Measurements from ENCODE around the gene IL17RB. TPM values are rescaled to one million over a fixed set of nuclear protein-coding genes. Genes with fewer than 3 reads are reported as not detected.

IL17RB gene
- total and polyA plus RNA-seq, 2 donors (not counting 1 experiment from before 2014, with no cell fraction given) = 0.07 to 0.32 TPM

DNA sequence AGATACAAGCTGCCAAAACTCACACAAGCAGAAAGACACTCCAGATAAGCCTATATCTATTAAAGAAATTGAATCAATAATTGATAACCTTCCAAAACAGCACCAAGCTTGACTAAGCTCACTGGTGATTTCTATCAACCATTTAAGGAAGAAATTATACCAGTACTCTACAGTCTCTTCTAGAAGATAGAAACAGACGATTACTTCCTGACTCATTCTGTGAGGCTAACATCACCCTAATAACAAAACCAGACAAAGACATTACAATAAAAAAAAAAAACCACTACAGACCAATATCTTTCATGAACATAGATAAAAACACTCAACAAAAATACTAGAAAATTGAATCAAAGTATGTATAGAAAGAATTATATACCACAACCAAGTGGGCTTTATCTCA, 20.3 kb upstream of the IL17RB start:
- WGBS (ENCODE audit: insufficient coverage) = no CpG with 5 or more reads among the region's 1 CpG
- Mint-ChIP-seq H3K27me3 (no peaks in the 10 kb centered on the region), H3K27ac (no peak overlapping the region), H3K9me3 (ENCODE audit: insufficient read depth) (no peaks in the 10 kb centered on the region), H3K4me3 (no peak overlapping the region), H3K4me1 (no peaks in the 10 kb centered on the region)
- Histone ChIP-seq H3K36me3 (replicated peaks in 1 of 2; ENCODE audit: control extremely low read depth in 1 of 2, control insufficient read depth in 1 of 2, extremely low read depth in 1 of 2, insufficient read depth in 2 of 2, low read length in 1 of 2) (no peaks in the 10 kb centered on the region), H3K9me3 (ENCODE audit: control extremely low read depth in 1 of 3, control insufficient read depth in 2 of 3, insufficient read depth in 1 of 3, low read length in 2 of 3) (peaks cover 0 to 3% (median 0%) of the 10 kb centered on the region in 3 donors), H2AFZ (ENCODE audit: insufficient read depth, low read depth, low read length, poor library complexity, severe bottlenecking) (no peak overlapping the region), H3K27me3 (replicated peaks in 1 of 4; ENCODE audit: control extremely low read depth in 1 of 4, control insufficient read depth in 3 of 4, insufficient read depth in 4 of 4, low read length in 3 of 4) (peaks cover 0 to 2% (median 0%) of the 10 kb centered on the region in 4 experiments), H4K20me1 (ENCODE audit: control insufficient read depth, insufficient read depth, low read length, poor library complexity, severe bottlenecking) (no peaks in the 10 kb centered on the region), H3K27ac (ENCODE audit: low read length in 2 of 2) (no peak overlapping the region), H3K4me3 (ENCODE audit: control extremely low read depth in 1 of 5, extremely low read depth in 1 of 5, insufficient read depth in 1 of 5, low read depth in 2 of 5, low read length in 4 of 5) (no peak overlapping the region), H3K4me2 (replicated peaks; ENCODE audit: low read depth, low read length, poor library complexity, severe bottlenecking) (no peak overlapping the region), H3K79me2 (ENCODE audit: control insufficient read depth, insufficient read depth, low read length) (no peaks in the 10 kb centered on the region), H3K9ac (ENCODE audit: low read length) (no peak overlapping the region), H3K4me1 (ENCODE audit: control insufficient read depth in 2 of 2, insufficient read depth in 2 of 2, low read length in 2 of 2) (no peaks in the 10 kb centered on the region)
- ChIA-PET CTCF (no interaction called here), POLR2A (no interaction called here)
- DNase-seq = no peak
- ATAC-seq (ENCODE audit: low read depth) = no peak
- TF ChIP-seq EZH2 (IDR thresholded peaks at IDR 0.05; ENCODE audit: borderline replicate concordance, insufficient read depth, low read depth, low read length, poor library complexity, severe bottlenecking) = no peak
- TF ChIP-seq, protein P1, sequence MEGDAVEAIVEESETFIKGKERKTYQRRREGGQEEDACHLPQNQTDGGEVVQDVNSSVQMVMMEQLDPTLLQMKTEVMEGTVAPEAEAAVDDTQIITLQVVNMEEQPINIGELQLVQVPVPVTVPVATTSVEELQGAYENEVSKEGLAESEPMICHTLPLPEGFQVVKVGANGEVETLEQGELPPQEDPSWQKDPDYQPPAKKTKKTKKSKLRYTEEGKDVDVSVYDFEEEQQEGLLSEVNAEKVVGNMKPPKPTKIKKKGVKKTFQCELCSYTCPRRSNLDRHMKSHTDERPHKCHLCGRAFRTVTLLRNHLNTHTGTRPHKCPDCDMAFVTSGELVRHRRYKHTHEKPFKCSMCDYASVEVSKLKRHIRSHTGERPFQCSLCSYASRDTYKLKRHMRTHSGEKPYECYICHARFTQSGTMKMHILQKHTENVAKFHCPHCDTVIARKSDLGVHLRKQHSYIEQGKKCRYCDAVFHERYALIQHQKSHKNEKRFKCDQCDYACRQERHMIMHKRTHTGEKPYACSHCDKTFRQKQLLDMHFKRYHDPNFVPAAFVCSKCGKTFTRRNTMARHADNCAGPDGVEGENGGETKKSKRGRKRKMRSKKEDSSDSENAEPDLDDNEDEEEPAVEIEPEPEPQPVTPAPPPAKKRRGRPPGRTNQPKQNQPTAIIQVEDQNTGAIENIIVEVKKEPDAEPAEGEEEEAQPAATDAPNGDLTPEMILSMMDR (IDR thresholded peaks at IDR 0.05) = no peak
- intact Hi-C loops (cut with micrococcal nuclease) = no loop called here

DNA sequence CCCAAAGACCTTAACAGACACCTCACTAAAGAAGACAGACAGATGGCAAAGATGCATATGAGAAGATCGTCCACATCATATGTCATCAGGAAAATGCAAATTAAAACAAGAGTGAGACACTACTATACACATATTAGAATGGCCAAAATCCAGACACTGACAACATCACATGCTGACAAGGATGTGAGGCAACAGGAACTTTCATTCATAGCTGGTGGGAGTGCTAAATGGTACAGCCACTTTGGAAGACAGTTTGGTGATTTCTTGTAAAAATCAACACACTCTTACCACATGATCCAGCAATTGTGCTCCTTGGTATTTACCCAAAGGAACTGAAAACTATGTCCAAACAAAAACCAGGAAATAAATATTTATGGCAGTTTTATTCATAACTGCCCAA, 17.8 kb upstream of the IL17RB start:
- Histone ChIP-seq H3K27me3 (replicated peaks in 1 of 4; ENCODE audit: control extremely low read depth in 1 of 4, control insufficient read depth in 3 of 4, insufficient read depth in 4 of 4, low read length in 3 of 4) (peaks cover 0 to 2% (median 0%) of the 10 kb centered on the region in 4 experiments), H3K36me3 (replicated peaks in 1 of 2; ENCODE audit: control extremely low read depth in 1 of 2, control insufficient read depth in 1 of 2, extremely low read depth in 1 of 2, insufficient read depth in 2 of 2, low read length in 1 of 2) (no peaks in the 10 kb centered on the region), H3K4me2 (replicated peaks; ENCODE audit: low read depth, low read length, poor library complexity, severe bottlenecking) (no peak overlapping the region), H3K9me3 (ENCODE audit: control extremely low read depth in 1 of 3, control insufficient read depth in 2 of 3, insufficient read depth in 1 of 3, low read length in 2 of 3) (peaks cover 0 to 3% (median 0%) of the 10 kb centered on the region in 3 donors), H3K27ac (ENCODE audit: low read length in 2 of 2) (no peak overlapping the region), H3K79me2 (ENCODE audit: control insufficient read depth, insufficient read depth, low read length) (no peaks in the 10 kb centered on the region), H2AFZ (ENCODE audit: insufficient read depth, low read depth, low read length, poor library complexity, severe bottlenecking) (no peak overlapping the region), H3K4me3 (ENCODE audit: control extremely low read depth in 1 of 5, extremely low read depth in 1 of 5, insufficient read depth in 1 of 5, low read depth in 2 of 5, low read length in 4 of 5) (no peak overlapping the region), H4K20me1 (ENCODE audit: control insufficient read depth, insufficient read depth, low read length, poor library complexity, severe bottlenecking) (no peaks in the 10 kb centered on the region), H3K9ac (ENCODE audit: low read length) (no peak overlapping the region), H3K4me1 (ENCODE audit: control insufficient read depth in 2 of 2, insufficient read depth in 2 of 2, low read length in 2 of 2) (no peaks in the 10 kb centered on the region)
- ATAC-seq (ENCODE audit: low read depth) (no peak), DNase-seq (no peak)
- ChIA-PET POLR2A (no interaction called here), CTCF (no interaction called here)
- no peaks in the 10 kb centered on the region for H3K4me1 Mint-ChIP-seq
- no peaks in the 10 kb centered on the region for H3K27me3 Mint-ChIP-seq
- H3K4me3 Mint-ChIP-seq = no peak overlapping the region
- H3K27ac Mint-ChIP-seq = no peak overlapping the region
- WGBS (ENCODE audit: insufficient coverage) = 100% methylated on average over 1 of the region's 1 CpG
- intact Hi-C loops (cut with micrococcal nuclease) = no loop called here
- no peaks in the 10 kb centered on the region for H3K9me3 Mint-ChIP-seq (ENCODE audit: insufficient read depth)
- TF ChIP-seq, protein P1 (IDR thresholded peaks at IDR 0.05) = no peak
- TF ChIP-seq EZH2 (IDR thresholded peaks at IDR 0.05; ENCODE audit: borderline replicate concordance, insufficient read depth, low read depth, low read length, poor library complexity, severe bottlenecking) = no peak

Data from B cell (primary cell).